Liver (tissue), 9 donors: ENCODE data around the gene DUSP2. TPM values are rescaled to one million over a fixed set of nuclear protein-coding genes. Genes with fewer than 3 reads are reported as not detected.

Experiments
- DNase-seq: peaks from one replicate; pipeline ENCODE4 v3.0.0-alpha.2; 2017; ENCODE audit warnings: low spot score
- H3K27ac ChIP-seq, 2 donors: one replicate each; pipeline ENCODE4 v1.7.0; 2013; ENCODE audit warnings: inconsistent platforms in 2 of 2, low read length in 2 of 2, control low read depth in 1 of 2, low read depth in 1 of 2, mild to moderate bottlenecking in 1 of 2
- H3K27me3 ChIP-seq, 4 donors: one replicate each; pipeline versions ENCODE4 v1.6.1 to v1.7.0; 2013; ENCODE audit warnings: low read length in 3 of 4, inconsistent platforms in 1 of 4, mild to moderate bottlenecking in 1 of 4, moderate library complexity in 1 of 4; ENCODE audit not compliant: control insufficient read depth in 4 of 4, insufficient read depth in 4 of 4
- H3K36me3 ChIP-seq, 4 donors: one replicate each; pipeline versions ENCODE4 v1.6.1 to v1.7.0; 2013; ENCODE audit warnings: low read length in 3 of 4, mild to moderate bottlenecking in 3 of 4, low read depth in 1 of 4, moderate library complexity in 1 of 4; ENCODE audit not compliant: control insufficient read depth in 4 of 4, insufficient read depth in 3 of 4
- H3K4me1 ChIP-seq, 4 donors: one replicate each; pipeline versions ENCODE4 v1.6.1 to v1.7.0; 2013; ENCODE audit warnings: low read length in 3 of 4, mild to moderate bottlenecking in 3 of 4, moderate library complexity in 1 of 4; ENCODE audit not compliant: control insufficient read depth in 4 of 4, insufficient read depth in 4 of 4
- H3K4me3 ChIP-seq, 3 donors: one replicate each; pipeline versions ENCODE4 v1.6.1 to v1.7.0; 2013; ENCODE audit warnings: low read length in 3 of 3, control low read depth in 1 of 3, low read depth in 1 of 3, mild to moderate bottlenecking in 1 of 3
- H3K9ac ChIP-seq, 2 donors: one replicate each; pipeline ENCODE4 v1.7.0; 2013; ENCODE audit warnings: low read length in 2 of 2, mild to moderate bottlenecking in 2 of 2, moderate library complexity in 2 of 2, control low read depth in 1 of 2, low read depth in 1 of 2
- H3K9me3 ChIP-seq, 4 donors: one replicate each; pipeline versions ENCODE4 v1.6.1 to v1.7.0; 2013; ENCODE audit warnings: low read length in 3 of 4; ENCODE audit not compliant: control insufficient read depth in 4 of 4
- EGR1 ChIP-seq, 2 donors: IDR thresholded peaks; 2 replicates each; pipeline ENCODE4 v1.6.1; 2016 to 2018; ENCODE audit warnings: antibody characterized with exemption in 2 of 2, low read depth in 2 of 2
- FOXA1 ChIP-seq: IDR thresholded peaks from 2 replicates; pipeline ENCODE4 v1.6.1; 2016; ENCODE audit warnings: antibody characterized with exemption
- FOXA2 ChIP-seq: IDR thresholded peaks from 2 replicates; pipeline ENCODE4 v1.6.1; 2016; ENCODE audit warnings: antibody characterized with exemption
- GABPA ChIP-seq, 2 donors: IDR thresholded peaks in 1 of 2; conservative IDR thresholded peaks in 1 of 2; 2 replicates each; pipeline ENCODE4 v1.6.1; 2016; ENCODE audit warnings: antibody characterized with exemption in 2 of 2, mild to moderate bottlenecking in 1 of 2, moderate library complexity in 1 of 2
- HNF4A ChIP-seq, 2 donors: conservative IDR thresholded peaks; 2 replicates each; pipeline ENCODE4 v1.6.1; 2016; ENCODE audit warnings: antibody characterized with exemption in 2 of 2, mild to moderate bottlenecking in 2 of 2
- NR2F2 ChIP-seq: IDR thresholded peaks from 2 replicates; pipeline ENCODE4 v1.6.1; 2016; ENCODE audit warnings: antibody characterized with exemption
- RAD21 ChIP-seq, 2 donors: IDR thresholded peaks; 2 replicates each; pipeline ENCODE4 v1.6.1; 2016; ENCODE audit warnings: antibody characterized with exemption in 2 of 2, mild to moderate bottlenecking in 2 of 2
- RXRA ChIP-seq, 2 donors: IDR thresholded peaks; 2 replicates each; pipeline ENCODE4 v1.6.1; 2017 to 2018; ENCODE audit warnings: antibody characterized with exemption in 2 of 2, mild to moderate bottlenecking in 1 of 2
- SP1 ChIP-seq: IDR thresholded peaks from 2 replicates; pipeline ENCODE4 v1.6.1; 2018; ENCODE audit warnings: antibody characterized with exemption, mild to moderate bottlenecking
- TAF1 ChIP-seq: conservative IDR thresholded peaks from 2 replicates; pipeline ENCODE4 v1.6.1; 2016; ENCODE audit warnings: antibody characterized with exemption, mild to moderate bottlenecking
- YY1 ChIP-seq: IDR thresholded peaks from 2 replicates; pipeline ENCODE4 v1.6.1; 2016; ENCODE audit warnings: antibody characterized with exemption, mild to moderate bottlenecking
- WGBS: extraction: QIAGEN DNeasy Blood & Tissue Kit; methylation state at CpG from one replicate; pipeline ENCODE4 v1.1.7; 2013; 5-methylcytosine and 5-hydroxymethylcytosine counted together
- polyA plus RNA-seq, 2 donors: library from polyadenylated mRNA; stranded (reverse) in 1 of 2; unstranded in 1 of 2; fragments of 200-250 nt in 1 of 2; fragments of >200 nt in 1 of 2; fragmentation: Nextera tagmentation in 1 of 2; extraction: Ambion mirVana in 1 of 2; gene quantifications; one replicate each; pipeline versions ENCODE4 v1.2.1 to v1.2.3, GENCODE V29; 2013 to 2015
- total RNA-seq, 2 donors: library from RNA; depleted of rRNA; stranded (reverse); fragments of >200 nt; gene quantifications; one replicate each; pipeline ENCODE4 v1.2.3, GENCODE V29; 2014
- TF ChIP-seq, protein P1 (sequence below): fragments of 150-350 bp; IDR thresholded peaks from 2 replicates; pipeline ENCODE4 v1.5.1; 2017; ENCODE audit warnings: improper control_type of control experiment, low read depth, low read length; ENCODE audit not compliant: missing input control
- TF ChIP-seq, protein P2 (sequence below): IDR thresholded peaks from 2 replicates; pipeline ENCODE4 v1.6.1; 2016; ENCODE audit warnings: antibody characterized with exemption, mild to moderate bottlenecking
- TF ChIP-seq, protein P3 (sequence below): IDR thresholded peaks from 2 replicates; pipeline ENCODE4 v1.6.1; 2016; ENCODE audit warnings: antibody characterized with exemption
- TF ChIP-seq, protein P4 (sequence below): IDR thresholded peaks from 2 replicates; pipeline ENCODE4 v1.6.1; 2016; ENCODE audit warnings: antibody characterized with exemption
- TF ChIP-seq, protein P5 (sequence below): IDR thresholded peaks from 2 replicates; pipeline ENCODE4 v1.6.1; 2016; ENCODE audit warnings: antibody characterized with exemption
- donor health status: healthy.
- donor health status: healthy.
- donor health status: healthy.
- donor health status: healthy.
- donor health status: healthy.

DUSP2 gene
- total and polyA plus RNA-seq, 4 donors: 0.99 to 2.8 (median 1.6) TPM

DNA sequence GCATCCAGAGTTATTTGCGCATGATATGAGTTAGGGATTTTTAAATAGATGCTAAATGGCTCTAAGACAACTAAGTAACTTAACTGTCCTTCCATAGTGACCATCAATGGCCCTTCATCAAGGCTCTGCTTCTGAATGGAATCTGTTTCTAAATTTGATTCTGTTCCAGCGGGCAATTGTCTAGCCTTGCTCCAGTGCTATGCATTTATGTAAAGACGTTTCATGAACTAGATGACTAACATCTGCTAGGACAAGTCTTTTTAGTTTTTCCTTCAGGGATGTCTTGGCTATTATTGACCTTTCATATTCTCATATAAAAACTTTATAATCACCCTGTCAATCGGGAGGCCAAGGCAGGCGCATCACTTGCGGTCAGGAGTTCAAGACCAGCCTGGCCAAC lies 16.8 kb downstream of the DUSP2 start:
- no peaks in the 10 kb centered on the region for H3K4me1 ChIP-seq
- DNase-seq: no peak
- no peak for TF ChIP-seq SP1
- TF ChIP-seq HNF4A (conservative IDR thresholded peaks at IDR 0.05): no peak
- TF ChIP-seq GABPA (IDR thresholded peaks at IDR 0.05 in 1 of 2, conservative IDR thresholded peaks at IDR 0.05 in 1 of 2): no peak
- no peak for TF ChIP-seq EGR1 (IDR thresholded peaks at IDR 0.05; ENCODE audit: low read depth in 2 of 2)
- no peak for TF ChIP-seq FOXA1
- TF ChIP-seq, protein P1, sequence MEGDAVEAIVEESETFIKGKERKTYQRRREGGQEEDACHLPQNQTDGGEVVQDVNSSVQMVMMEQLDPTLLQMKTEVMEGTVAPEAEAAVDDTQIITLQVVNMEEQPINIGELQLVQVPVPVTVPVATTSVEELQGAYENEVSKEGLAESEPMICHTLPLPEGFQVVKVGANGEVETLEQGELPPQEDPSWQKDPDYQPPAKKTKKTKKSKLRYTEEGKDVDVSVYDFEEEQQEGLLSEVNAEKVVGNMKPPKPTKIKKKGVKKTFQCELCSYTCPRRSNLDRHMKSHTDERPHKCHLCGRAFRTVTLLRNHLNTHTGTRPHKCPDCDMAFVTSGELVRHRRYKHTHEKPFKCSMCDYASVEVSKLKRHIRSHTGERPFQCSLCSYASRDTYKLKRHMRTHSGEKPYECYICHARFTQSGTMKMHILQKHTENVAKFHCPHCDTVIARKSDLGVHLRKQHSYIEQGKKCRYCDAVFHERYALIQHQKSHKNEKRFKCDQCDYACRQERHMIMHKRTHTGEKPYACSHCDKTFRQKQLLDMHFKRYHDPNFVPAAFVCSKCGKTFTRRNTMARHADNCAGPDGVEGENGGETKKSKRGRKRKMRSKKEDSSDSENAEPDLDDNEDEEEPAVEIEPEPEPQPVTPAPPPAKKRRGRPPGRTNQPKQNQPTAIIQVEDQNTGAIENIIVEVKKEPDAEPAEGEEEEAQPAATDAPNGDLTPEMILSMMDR: no peak
- TF ChIP-seq TAF1: no peak
- TF ChIP-seq, protein P2, sequence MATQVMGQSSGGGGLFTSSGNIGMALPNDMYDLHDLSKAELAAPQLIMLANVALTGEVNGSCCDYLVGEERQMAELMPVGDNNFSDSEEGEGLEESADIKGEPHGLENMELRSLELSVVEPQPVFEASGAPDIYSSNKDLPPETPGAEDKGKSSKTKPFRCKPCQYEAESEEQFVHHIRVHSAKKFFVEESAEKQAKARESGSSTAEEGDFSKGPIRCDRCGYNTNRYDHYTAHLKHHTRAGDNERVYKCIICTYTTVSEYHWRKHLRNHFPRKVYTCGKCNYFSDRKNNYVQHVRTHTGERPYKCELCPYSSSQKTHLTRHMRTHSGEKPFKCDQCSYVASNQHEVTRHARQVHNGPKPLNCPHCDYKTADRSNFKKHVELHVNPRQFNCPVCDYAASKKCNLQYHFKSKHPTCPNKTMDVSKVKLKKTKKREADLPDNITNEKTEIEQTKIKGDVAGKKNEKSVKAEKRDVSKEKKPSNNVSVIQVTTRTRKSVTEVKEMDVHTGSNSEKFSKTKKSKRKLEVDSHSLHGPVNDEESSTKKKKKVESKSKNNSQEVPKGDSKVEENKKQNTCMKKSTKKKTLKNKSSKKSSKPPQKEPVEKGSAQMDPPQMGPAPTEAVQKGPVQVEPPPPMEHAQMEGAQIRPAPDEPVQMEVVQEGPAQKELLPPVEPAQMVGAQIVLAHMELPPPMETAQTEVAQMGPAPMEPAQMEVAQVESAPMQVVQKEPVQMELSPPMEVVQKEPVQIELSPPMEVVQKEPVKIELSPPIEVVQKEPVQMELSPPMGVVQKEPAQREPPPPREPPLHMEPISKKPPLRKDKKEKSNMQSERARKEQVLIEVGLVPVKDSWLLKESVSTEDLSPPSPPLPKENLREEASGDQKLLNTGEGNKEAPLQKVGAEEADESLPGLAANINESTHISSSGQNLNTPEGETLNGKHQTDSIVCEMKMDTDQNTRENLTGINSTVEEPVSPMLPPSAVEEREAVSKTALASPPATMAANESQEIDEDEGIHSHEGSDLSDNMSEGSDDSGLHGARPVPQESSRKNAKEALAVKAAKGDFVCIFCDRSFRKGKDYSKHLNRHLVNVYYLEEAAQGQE: no peak
- TF ChIP-seq YY1: no peak
- TF ChIP-seq FOXA2: no peak
- no peak for TF ChIP-seq RAD21 (IDR thresholded peaks at IDR 0.05)
- no peak overlapping the region for H3K9ac ChIP-seq
- 92% methylated on average over 6 of the region's 6 CpGs for WGBS
- H3K27me3 ChIP-seq: no peaks in the 10 kb centered on the region
- no peaks in the 10 kb centered on the region for H3K36me3 ChIP-seq
- H3K27ac ChIP-seq: no peak overlapping the region
- no peak overlapping the region for H3K4me3 ChIP-seq
- H3K9me3 ChIP-seq: no peaks in the 10 kb centered on the region

DNA sequence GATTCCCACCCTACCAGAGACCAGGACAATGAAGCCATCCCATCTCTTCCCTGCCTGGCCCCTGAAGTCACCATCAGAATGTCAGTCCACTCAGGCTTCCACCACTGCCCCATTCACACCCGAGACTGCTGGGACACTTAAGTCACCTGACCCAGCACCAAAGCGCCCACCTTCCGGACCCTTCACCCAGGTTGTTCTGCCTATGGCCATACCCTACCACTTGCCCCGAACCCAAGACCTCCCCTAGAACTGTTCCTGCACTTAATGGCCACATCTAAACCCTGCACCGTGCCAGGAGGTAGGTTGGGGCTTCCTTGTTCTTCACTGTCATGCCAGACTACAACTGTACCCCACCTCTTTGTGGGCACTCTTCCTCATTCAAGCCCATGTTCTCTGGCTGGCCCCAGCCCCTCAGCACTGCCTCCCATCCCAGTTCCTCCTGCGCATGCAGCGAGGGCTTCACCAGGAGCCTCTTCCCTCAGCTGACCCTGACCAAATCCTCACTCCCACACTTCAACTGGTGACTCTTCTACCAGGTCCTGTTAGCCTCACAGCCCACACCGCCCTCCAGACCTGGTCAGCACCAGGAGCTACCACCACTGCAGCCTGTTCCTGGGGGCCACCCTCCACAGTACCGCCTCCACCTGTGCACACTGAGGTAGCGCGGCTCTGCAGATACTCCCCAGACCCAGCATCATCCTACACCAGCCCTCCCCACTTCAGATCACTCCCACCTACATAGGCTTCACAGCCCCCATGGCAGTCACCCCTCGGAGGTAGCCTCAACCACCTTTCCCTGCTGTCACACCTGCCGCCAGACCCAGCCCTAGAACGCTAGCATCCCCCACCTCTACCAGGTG lies 20.6 kb downstream of the DUSP2 start:
- no peaks in the 10 kb centered on the region for H3K4me1 ChIP-seq
- H3K4me3 ChIP-seq: no peak overlapping the region
- no peaks in the 10 kb centered on the region for H3K9me3 ChIP-seq
- no peak overlapping the region for H3K27ac ChIP-seq
- 94% methylated on average over 14 of the region's 14 CpGs for WGBS
- no peak overlapping the region for H3K9ac ChIP-seq
- no peak for DNase-seq
- H3K36me3 ChIP-seq: no peaks in the 10 kb centered on the region
- no peaks in the 10 kb centered on the region for H3K27me3 ChIP-seq
- TF ChIP-seq NR2F2 (no peak), YY1 (no peak), TAF1 (no peak), FOXA1 (no peak), RAD21 (IDR thresholded peaks at IDR 0.05) (no peak), HNF4A (conservative IDR thresholded peaks at IDR 0.05) (no peak), RXRA (IDR thresholded peaks at IDR 0.05) (no peak), SP1 (no peak), FOXA2 (no peak)
- TF ChIP-seq, protein P3, sequence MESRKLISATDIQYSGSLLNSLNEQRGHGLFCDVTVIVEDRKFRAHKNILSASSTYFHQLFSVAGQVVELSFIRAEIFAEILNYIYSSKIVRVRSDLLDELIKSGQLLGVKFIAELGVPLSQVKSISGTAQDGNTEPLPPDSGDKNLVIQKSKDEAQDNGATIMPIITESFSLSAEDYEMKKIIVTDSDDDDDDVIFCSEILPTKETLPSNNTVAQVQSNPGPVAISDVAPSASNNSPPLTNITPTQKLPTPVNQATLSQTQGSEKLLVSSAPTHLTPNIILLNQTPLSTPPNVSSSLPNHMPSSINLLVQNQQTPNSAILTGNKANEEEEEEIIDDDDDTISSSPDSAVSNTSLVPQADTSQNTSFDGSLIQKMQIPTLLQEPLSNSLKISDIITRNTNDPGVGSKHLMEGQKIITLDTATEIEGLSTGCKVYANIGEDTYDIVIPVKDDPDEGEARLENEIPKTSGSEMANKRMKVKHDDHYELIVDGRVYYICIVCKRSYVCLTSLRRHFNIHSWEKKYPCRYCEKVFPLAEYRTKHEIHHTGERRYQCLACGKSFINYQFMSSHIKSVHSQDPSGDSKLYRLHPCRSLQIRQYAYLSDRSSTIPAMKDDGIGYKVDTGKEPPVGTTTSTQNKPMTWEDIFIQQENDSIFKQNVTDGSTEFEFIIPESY: no peak
- TF ChIP-seq, protein P4, sequence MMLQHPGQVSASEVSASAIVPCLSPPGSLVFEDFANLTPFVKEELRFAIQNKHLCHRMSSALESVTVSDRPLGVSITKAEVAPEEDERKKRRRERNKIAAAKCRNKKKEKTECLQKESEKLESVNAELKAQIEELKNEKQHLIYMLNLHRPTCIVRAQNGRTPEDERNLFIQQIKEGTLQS: no peak
- TF ChIP-seq, protein P2: no peak
- TF ChIP-seq, protein P5, sequence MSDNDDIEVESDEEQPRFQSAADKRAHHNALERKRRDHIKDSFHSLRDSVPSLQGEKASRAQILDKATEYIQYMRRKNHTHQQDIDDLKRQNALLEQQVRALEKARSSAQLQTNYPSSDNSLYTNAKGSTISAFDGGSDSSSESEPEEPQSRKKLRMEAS: no peak
- TF ChIP-seq, protein P1: no peak
